ENCODE results near the gene NLGN1.

DNA sequence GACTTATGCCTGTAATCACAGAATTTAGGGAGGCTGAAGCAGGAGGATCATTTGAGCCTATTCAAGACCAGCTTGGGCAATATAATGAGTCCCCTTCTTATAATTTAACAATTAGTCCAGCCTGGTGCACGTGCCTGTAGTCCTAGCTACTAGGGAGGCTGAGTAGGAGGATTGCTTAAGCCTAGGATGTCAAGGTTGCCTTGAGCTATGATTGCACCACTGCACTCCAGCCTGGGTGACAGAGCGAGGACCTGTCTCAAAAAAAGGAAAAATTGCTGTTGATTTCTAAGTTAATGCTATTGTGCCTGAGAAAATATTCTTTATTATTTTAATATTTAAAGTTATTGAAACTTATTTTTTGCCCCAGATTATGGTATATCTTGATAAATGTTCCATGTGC, 159.0 kb downstream of the NLGN1 start:
- no peak for TF ChIP-seq POLR2AphosphoS5 (IDR thresholded peaks at IDR 0.05)
- no peak for TF ChIP-seq TAF1 (IDR thresholded peaks at IDR 0.05; ENCODE audit: low read depth)
- TF ChIP-seq, protein P1, sequence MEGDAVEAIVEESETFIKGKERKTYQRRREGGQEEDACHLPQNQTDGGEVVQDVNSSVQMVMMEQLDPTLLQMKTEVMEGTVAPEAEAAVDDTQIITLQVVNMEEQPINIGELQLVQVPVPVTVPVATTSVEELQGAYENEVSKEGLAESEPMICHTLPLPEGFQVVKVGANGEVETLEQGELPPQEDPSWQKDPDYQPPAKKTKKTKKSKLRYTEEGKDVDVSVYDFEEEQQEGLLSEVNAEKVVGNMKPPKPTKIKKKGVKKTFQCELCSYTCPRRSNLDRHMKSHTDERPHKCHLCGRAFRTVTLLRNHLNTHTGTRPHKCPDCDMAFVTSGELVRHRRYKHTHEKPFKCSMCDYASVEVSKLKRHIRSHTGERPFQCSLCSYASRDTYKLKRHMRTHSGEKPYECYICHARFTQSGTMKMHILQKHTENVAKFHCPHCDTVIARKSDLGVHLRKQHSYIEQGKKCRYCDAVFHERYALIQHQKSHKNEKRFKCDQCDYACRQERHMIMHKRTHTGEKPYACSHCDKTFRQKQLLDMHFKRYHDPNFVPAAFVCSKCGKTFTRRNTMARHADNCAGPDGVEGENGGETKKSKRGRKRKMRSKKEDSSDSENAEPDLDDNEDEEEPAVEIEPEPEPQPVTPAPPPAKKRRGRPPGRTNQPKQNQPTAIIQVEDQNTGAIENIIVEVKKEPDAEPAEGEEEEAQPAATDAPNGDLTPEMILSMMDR (IDR thresholded peaks at IDR 0.05; ENCODE audit: poor library complexity, severe bottlenecking) = no peak
- TF ChIP-seq EP300 (conservative IDR thresholded peaks at IDR 0.05; ENCODE audit: poor library complexity, severe bottlenecking) = no peak

All from neural cell (in vitro differentiated cells).